ACC112 (cell line): ENCODE results near the gene ACOX3.

ENCODE experiments used
- H2AFZ ChIP-seq: fragments of 200-600 bp; sonication (generic); one replicate; pipeline ENCODE4 v1.6.0; 2017; ENCODE audit warnings: antibody characterized with exemption, low read length; ENCODE audit not compliant: unreplicated experiment
- H3K27ac ChIP-seq: fragments of 200-600 bp; sonication (generic); 2 replicates; pipeline ENCODE4 v1.5.1; 2014; ENCODE audit warnings: low read depth, mild to moderate bottlenecking, antibody characterized with exemption, low read length, moderate library complexity
- H3K27me3 ChIP-seq: fragments of 200-600 bp; sonication (generic); 2 replicates; pipeline ENCODE4 v1.6.1; 2014; ENCODE audit warnings: mild to moderate bottlenecking, antibody characterized with exemption, low read length, moderate library complexity, mixed read lengths; ENCODE audit not compliant: insufficient read depth
- H3K36me3 ChIP-seq: fragments of 200-600 bp; sonication (generic); 2 replicates; pipeline ENCODE4 v1.6.1; 2016; ENCODE audit warnings: mild to moderate bottlenecking, antibody characterized with exemption, low read length, moderate library complexity, mixed read lengths; ENCODE audit not compliant: insufficient read depth
- H3K4me1 ChIP-seq: fragments of 200-600 bp; sonication (generic); one replicate; pipeline ENCODE4 v1.6.1; 2016; ENCODE audit warnings: low read length, mixed read lengths; ENCODE audit not compliant: insufficient read depth, unreplicated experiment, control insufficient read depth
- H3K4me3 ChIP-seq: fragments of 200-600 bp; sonication (generic); 2 replicates; pipeline ENCODE4 v1.5.1; 2014; ENCODE audit warnings: mild to moderate bottlenecking, low read depth, low read length
- H3K79me2 ChIP-seq: fragments of 200-600 bp; sonication (generic); one replicate; pipeline ENCODE4 v1.6.0; 2016; ENCODE audit warnings: low read length; ENCODE audit not compliant: control insufficient read depth, unreplicated experiment, insufficient read depth

ACOX3 gene

DNA sequence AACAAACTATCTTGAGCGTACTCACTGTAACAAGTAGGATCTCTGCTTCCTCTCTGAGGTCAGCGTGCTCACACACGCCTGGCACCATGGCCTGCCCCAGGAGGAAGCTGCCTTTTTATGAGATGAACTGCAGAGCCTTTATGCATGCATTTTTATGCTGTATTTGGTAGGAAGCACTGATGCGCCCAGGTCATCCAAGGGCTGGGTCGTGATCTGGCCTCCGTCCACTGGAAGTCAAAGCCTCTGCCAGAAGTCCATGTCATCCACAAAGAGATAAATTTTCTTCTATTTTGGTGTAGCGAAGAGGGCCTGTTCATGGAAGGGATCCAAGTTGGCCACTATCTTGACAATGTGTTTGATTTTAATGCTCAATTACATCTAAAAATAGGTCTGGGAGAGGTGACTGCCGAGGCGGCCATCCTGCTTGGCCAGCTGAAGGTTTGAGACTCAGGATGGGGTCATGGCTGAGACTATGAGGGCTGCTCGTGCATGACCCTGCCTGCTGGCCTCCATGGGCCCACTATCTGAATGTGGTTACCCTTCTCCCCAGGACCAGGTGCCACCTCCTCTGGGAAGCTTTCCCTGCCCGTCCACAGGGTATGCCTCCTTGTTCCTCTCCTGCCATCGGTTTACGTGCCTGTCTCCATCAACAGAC, 120.7 kb downstream of the ACOX3 start:
- H3K79me2 ChIP-seq: no peaks in the 10 kb centered on the region
- no peak overlapping the region for H3K4me3 ChIP-seq
- no peaks in the 10 kb centered on the region for H3K27me3 ChIP-seq
- no peak overlapping the region for H2AFZ ChIP-seq
- H3K36me3 ChIP-seq: no peaks in the 10 kb centered on the region
- H3K27ac ChIP-seq: no peak overlapping the region
- peaks cover 10% of the 10 kb centered on the region for H3K4me1 ChIP-seq

DNA sequence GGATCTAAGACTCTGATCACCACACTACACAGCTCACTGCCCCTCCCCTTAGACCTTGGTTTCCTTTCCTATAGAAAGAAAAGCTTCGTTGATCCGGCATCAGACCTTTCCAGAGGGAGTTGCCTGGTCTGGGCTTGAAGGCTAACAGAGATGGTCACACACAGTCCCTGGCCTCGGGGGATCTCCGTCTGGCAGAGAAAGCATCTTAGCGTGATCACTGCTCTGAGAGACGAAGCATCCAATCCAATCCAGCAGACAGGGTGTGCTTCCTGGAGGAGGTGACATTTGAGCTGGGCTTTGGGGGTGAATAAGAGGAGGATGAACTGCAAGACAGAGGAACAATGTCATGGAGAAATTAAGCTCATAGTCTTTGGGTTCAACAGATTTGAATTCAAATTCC, 121.5 kb downstream of the ACOX3 start:
- Histone ChIP-seq H3K79me2 (no peaks in the 10 kb centered on the region), H2AFZ (no peak overlapping the region), H3K36me3 (no peaks in the 10 kb centered on the region), H3K4me1 (peaks cover 10% of the 10 kb centered on the region), H3K4me3 (no peak overlapping the region), H3K27ac (no peak overlapping the region), H3K27me3 (peaks cover 5% of the 10 kb centered on the region; the same call in 1 of the 2 replicates)

DNA sequence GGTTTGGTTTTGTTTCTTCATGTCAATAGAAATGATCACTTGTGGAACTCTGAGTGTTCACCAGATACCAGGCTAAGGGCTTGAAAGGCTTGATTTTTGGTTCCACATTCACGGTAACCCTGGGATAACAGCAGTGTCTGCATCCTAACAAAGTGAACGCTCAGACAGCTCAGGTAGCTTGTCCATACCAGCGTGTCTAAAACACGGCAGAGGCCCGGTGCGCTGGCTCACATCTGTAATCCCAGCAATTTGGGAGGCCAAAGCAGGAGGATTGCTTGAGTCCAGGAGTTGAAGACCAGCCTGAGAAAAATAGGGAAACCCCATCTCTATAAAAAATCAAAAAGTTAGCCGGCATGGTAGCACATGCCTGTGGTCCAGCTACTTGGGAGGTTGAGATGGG, 122.0 kb downstream of the ACOX3 start:
- Histone ChIP-seq H3K27me3 (peaks cover 8% of the 10 kb centered on the region; the same call in 1 of the 2 replicates), H3K4me3 (no peak overlapping the region), H3K27ac (no peak overlapping the region), H2AFZ (no peak overlapping the region), H3K36me3 (no peaks in the 10 kb centered on the region), H3K4me1 (peaks cover 10% of the 10 kb centered on the region), H3K79me2 (no peaks in the 10 kb centered on the region)

DNA sequence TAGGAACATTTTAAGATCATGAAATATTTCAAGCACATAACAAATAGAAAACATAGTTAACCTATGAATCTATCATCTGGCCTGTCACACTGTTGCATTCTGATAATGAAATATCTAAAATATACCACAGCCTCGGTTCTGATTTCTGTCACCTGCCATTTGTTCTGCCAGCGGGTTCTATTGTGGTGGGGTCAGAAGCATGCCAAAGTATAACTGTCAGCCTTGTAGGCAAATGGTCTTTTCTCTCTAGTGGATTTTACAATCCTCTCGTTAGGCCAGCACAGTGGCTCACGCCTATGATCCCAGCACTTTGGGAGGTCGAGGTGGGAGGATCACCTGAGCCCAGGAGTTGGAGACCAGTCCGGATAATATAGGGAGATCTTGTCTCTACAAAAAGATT, 123.0 kb downstream of the ACOX3 start:
- no peaks in the 10 kb centered on the region for H3K79me2 ChIP-seq
- peaks cover 10% of the 10 kb centered on the region for H3K4me1 ChIP-seq

DNA sequence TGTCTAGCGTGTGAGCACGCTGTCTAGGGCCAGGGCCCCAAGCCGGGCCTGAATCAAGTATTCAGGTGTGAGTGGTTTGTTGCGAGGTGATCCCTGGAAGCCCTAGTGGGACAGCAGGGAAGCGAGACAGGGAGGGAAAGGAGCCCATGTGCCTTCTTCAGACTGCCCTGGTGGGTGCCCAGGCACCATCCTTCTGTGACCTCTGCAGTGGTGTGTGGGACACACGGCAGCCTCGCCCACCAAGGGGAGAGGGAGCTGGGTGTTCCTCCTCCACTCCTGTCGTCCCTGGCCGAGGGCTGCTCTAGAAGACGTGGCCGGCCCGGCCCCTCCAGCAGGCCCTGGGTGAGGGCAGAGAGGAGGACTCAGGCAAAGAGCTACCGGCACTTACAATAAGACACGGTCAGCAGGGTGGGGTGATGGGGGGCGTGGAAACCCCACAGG, 123.6 kb downstream of the ACOX3 start:
- Histone ChIP-seq H3K27ac (no peak overlapping the region), H3K4me3 (no peak overlapping the region), H3K36me3 (no peaks in the 10 kb centered on the region), H2AFZ (no peak overlapping the region), H3K79me2 (no peaks in the 10 kb centered on the region), H3K4me1 (peaks cover 10% of the 10 kb centered on the region), H3K27me3 (peaks cover 17% of the 10 kb centered on the region)

More for the DNA sequence above, 123.0 kb downstream of the ACOX3 start:
- no peak overlapping the region for H3K4me3 ChIP-seq
- peaks cover 12% of the 10 kb centered on the region for H3K27me3 ChIP-seq
- H3K27ac ChIP-seq: no peak overlapping the region
- no peaks in the 10 kb centered on the region for H3K36me3 ChIP-seq
- no peak overlapping the region for H2AFZ ChIP-seq
